COR-L47 (cell line): ENCODE measurements around the gene TES.

Experiments
- DNase-seq: peaks from one replicate; lab custom pipeline; 2025; lab: John Stamatoyannopoulos, UW

The TES gene

DNA sequence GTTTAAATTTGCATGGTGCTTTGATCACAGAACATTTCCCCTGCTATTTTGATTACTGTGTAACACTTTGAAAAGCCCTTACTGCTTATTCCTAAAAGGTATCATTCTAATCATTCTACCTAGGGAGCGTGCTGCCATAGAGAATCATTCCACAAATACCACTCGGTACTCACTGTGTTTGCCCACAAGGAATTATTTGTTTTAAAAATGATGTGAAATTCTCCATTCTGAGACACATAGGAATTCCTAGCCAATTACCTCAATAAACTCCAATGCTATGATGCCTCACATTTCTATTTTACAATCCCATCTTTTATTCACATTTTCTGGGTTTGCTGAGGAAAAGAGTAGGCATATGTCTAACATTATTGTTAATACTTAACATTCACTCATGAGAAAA lies 16.2 kb upstream of the TES start:
- DNase-seq, result no peak

DNA sequence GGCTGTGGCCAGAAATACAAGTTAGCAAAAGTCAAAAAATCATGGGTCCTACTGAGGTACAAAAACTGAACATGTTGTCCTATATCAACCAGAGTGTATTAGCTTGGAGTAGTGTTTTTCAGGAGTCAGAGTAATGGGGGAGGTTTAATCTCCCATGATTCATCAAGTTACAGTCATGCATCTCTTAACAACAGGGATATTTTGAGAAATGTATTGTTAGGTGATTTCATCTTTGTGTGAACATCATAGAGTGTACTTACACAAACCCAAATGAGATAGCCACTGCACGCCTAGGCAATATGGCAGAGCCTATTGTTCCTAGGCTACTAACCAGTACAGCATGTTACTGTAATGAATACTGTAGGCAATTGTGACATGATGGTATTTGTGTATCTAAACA lies 14.9 kb upstream of the TES start:
- DNase-seq, result no peak

DNA sequence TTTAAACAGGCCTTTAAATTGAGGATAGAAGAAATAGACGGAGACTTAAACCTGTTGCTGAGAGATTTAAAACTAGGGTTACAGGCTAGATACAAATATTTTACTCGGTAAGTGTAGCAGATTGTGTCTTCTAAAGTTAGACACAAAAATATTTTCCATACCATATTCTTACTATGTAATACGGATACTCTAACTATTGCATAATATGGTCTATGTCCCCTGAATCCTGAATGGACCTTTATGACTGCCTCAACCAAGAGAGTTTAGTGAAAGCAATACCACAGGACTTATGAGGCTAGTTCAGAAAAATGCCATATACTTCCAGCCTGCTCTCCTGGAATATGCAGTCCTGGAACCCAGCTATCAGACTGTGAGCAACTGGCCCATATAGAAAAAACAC lies 13.4 kb upstream of the TES start:
- DNase-seq, result no peak

DNA sequence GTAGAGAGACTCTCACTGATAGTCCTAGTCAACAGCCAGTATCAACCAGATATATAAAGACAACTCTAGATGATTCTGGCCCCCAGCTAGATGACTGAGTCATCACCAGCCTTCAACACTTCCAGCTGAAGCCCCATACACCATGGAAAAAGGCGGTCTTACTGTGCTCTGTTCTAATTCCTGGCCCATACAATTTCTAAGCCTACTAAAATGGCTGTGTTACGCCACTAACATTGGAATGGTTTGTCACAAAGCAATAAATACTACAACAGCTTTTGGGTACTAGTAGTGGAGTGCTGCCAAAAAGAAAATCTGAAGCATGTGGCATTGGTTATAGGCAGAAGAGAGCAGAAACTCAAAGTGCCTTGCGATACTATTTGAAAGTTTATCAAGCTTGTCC lies 13.0 kb upstream of the TES start:
- no peak for DNase-seq

DNA sequence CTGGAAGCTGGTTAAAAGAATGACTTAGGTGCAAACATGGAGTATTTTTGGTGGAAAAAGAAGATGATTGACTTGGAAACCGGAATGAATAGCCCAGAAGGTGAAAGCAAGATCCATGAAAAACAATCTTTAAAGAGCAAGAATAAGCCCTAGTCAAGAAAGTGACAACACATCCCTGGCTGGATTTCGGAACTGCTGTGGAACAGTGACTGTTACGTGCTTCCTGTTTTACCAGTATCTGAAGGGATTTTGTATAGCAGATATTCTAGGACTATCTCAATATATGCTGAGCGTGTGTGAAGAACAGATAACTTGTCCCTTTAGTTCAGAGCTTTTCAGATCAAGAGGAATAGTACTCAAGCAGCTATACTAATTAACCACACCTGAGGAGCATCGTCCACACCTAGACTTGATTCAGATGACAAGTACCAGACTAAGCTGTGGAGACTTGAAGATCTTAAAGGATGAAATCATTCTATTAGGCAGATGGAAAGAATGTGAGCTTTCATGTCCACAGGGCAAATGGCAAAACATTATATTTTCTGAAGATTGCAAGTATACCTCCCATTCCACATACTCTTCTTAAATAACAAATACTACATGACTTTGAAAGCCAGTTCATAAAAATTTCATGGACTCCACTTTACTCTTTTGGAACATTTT lies 11.5 kb upstream of the TES start:
- no peak for DNase-seq

DNA sequence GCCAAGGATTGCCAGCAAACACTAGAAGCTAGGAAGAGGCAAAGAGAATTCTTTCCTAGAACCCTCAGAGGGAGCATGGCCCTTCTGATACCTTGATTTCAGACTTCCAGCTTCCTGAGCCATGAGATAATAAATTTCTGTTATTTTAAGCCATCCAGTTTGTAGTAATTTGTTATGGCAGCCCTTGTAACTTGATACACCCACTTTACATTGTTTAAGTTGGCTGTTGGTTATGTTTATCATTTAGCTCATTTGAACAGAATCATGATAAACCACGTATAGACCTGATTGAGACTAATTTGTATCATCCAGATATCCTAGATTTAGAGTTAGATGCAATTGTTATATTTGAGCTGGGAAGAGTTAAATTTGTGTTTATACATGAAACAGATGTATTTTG lies 9.4 kb upstream of the TES start:
- DNase-seq, result no peak

DNA sequence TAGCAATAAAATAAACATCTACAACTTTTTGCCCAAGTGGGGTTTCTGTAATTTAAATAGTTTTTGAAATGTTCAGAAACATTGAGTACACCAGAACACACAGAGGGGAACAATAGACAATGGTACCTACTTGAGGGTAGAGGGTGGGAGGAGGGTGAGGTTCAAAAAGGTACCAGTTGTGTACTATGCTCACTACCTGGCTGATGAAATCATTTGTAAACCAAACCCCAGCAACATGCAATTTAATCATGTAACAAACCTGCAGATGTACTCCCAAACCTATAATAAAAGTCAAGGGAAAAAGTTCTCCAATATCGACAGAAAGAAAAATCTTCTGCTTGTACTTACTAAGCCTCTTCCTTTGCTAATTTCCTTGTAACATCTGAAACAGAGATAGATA lies 4.2 kb upstream of the TES start:
- no peak for DNase-seq

DNA sequence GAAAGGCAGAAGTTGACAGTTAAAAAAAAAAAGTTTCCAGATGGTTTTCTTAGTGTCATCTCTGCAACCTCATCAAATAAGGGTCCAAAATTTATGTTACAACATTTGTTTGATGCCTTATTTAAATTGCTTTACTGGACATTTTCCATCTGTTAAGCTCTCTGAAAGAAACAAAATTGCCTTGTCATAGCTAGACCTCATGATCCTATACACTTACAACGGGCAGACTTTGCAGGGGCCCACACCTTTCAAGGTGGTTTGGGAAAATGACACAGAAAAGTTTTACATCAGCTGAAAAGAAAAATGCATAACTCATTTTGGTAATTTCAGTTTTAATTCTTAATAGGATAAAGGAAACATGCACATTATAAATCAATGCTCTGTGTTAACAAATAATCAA lies 1.4 kb upstream of the TES start:
- DNase-seq, result no peak

DNA sequence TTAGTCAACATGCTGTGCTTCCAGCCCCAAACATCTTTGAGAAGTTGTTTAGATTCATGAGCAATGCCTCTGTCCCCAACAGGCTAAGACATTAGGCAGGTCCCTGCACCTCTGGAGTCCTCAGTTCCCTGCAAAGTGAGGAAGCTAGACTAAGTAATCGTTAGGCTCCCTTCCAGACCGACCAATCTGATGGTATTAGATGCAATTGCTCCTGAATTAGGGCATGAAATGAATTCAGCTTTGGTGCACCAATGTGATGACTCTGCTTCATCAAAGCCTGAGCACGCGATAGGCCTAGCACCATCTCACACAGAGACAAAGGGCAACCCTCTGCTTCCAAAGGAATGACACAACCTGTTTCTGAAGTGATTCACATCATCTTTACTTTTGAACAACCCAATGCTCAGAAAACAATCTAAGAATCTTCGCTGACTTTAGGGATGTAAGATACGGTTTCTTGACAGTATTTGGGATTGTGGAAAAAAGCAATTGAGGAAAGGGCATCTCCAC lies 723 bp upstream of the TES start:
- no peak for DNase-seq

DNA sequence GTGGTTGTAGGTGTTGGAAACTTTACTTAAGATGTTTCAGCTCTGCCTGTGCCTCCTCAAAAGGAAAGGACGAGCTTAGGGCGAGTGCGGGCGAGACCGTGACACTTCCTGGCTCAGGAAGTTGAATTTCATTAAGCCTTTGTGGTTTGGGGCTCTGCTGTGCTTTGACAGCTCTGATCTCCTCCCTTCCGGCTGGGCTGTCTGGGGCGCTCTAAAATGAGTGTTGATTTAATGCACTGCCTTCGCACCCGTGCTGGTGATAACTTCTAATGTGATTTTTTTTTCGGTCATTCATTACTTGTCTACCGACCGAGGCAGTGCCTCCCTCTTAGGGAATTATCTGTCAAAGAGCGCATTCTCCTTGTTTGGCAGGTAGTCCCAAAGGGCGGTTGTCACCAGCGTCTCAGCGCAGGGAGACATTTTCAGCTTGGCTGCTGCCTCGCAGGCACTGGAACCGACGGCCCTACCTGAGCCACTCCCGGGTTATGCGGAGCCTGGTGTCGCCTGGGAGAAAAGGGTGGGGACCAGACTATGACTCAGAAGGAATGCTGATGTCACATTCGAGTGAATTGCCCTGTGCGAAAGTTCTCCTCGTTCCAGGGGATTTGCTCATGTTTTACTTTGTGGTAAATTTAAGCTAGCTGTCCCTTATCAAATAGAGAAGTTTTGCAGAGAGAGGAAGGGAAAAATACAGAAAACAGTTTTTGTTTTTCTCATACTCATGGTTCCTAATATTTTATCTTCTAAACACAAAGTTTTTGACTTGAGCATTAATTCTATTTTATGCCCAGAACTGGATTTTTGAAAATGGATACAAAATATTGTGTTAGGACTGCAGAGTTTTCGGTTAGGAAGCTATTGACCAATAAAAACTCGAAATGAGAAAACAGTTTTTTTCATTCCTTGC lies 920 bp downstream of the TES start:
- DNase-seq, result peak; percentile 68

DNA sequence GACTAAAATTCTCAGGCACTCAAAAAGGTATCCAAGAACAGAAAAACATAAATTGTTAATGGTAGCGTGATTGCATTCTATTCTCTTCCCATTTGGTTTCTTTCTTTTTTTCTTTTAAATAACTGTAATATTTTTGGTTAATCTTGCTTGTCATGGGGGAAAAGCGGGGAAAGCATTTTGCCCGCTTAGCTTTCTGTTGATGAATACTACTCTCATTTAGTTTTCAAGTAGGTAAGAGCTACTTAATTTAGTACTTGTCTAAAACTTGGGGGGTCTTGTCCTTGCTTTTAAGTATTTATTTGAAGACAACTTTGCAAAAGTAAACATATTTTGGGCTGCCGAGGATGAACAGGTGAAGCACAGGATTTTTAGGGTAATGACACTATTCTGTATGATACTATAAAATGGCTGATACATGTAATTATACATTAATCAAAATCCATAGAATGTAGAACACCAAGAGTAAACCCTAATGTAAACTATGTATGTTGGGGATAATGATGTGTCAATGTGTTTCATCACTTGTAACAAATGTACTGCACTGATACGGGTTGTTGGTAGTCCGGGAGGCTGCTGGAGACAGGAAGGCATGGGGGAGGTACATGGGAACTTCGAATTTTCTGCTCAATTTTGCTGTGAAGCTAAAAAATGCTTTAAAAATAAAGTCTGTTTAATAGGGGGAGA lies 1.7 kb downstream of the TES start:
- DNase-seq, result no peak

DNA sequence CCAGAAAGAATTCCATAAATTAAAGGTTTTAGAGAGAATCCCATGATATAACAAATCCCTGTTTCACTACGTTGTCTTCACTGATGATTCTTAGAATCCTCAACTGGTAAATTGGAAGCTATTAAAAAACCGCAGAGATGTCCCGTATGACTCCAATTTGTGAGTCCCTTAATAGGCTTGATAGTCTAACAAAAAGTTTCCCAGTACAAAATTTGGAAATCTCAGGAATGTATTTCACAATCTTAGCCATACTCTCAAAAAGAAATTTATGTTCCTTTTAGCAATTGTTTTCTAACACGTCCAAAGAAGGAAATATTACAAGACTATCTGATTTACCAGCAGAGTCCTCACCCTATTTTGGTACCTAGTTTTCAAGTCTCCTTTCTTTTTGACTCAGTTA lies 2.5 kb downstream of the TES start:
- no peak for DNase-seq

DNA sequence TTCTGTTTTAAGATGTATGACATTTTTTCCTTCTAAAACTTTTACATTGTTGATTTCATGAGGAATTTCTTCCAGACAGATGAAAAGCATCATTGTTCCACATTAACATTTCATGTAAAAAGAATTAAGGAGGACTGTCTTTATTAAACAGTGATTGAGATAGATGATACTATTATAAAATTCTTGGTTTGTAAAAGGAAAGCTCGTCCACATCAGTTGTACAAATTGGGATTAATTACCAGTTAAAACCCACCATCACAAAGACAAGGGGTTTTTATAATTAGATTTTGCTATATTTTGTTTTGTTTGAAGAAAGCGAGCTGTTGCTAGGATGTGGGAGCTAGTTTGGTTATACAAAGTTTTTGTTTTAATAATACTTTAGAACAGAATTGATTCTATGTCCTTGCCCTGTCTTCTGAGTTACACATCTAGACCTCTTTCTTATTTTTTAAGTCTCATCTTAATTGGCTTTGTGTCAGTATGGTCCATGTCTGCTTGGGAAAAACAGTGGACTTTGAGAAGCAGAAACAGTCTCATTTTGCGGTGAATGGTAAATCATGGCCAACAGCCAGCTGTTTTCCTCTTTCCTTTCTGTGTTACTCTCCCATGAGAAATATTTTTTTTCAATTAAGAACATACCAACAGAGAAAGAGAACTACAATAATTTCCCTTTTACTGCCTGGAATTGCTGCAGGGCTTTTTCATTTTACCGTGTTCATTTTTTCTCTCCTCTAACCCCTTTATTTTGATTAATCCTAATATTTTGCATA lies 3.2 kb downstream of the TES start:
- no peak for DNase-seq

DNA sequence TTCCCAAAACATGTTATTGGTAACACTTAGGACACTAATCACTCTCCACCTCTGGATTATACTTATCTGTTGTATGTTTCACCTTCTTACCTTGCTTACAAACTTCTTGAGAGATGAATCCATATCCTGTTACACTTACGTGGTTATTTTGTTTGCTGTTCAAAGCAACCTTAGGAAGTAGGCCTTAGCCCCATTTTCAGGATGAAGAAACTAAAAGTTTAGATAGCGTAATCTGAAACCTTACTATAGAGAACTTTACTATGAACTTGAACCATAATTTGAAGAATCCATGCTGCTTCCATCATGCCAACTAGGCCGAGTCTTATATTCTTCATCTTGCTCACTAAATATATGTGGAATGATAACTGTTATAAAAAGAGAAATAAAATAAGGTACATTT lies 4.6 kb downstream of the TES start:
- no peak for DNase-seq

DNA sequence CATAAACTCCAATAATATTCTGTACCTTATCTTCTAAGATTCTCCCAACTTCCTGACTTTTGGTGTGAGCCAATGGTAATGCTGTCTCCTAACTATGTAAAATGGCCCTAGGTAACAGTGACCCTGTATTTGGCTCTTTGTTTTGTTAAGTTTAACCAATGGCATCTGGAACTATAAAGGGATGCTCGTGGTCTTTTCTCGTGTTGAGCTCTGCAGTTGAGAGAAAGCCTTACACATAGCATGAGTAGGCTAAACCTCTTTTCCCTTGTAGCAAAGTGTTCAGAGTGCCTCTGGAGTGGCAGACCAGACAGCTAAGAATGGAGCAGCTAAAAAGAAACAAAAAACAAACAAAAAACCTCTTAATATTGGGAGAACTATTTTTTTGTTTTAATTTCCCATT lies 5.2 kb downstream of the TES start:
- no peak for DNase-seq

DNA sequence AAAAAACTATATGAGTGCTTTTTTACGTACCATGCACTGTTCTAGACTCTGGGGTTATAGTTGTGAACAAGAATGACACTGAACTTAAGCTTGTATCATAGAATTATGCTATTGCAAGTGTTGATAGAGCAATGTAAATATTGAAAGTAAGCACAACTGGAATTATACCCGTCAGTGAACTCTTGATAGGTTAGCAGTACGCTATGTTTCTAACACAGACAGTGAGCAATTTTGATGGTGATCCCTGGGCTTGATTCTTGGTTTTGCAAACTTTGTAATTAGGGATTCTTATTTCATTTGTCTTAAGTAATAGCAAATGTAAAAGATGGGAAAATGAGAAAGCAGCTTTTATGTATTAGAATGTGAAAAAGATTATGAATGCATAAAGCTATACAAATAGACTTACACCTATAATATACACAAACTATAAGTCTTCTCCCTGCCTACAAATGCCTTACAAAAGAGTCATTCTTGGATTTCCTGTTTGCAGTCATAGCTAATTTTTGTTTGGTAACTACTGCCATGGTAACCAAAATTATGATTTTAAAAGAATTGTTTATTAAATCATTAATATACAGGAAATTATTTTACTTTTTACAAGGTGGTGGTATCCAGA lies 6.7 kb downstream of the TES start:
- no peak for DNase-seq

DNA sequence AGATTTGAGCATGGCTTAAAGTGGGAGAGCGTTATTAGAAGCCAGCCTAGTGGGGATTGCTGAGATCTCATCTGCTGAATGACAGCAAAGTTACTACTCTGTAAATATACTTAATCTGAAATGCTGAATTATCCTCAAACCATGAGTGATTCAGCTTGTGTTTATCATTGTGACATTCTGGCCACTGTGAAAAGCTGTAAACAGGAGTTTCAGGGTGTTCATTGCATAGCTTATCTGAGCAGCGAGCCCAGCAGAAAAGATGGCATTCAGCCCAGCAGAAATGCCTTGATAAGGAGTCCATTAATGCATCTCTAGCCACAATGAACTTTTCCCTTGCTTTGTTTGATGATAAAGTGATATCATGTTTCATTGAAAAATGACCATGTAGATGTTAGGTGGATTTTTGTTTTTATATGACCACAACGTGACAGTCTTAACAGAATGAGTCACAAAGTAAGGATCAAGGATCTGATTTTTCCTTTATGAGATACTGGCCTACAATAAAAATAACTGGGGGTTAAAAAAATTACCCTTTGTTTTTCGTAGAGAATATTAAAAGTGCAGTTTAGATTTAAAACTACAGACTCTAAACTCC lies 7.8 kb downstream of the TES start:
- DNase-seq, result no peak

DNA sequence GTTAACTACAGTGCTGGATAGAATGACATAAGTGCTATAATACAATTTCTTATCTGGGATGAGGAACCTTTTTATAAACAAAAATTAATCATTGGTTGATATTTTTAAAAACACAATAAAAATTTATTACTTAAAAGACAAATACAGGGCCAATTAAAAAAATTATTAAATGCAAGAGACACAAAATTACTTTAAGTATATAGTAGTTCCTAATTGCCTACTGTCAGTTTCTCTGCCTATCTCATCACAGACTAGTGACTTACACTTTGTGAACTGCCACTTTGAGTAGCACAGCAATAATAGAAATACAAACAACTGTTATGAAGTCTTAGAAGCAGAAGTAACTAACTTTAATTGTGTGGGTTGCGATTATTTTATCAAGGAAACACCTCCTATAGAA lies 8.4 kb downstream of the TES start:
- no peak for DNase-seq

DNA sequence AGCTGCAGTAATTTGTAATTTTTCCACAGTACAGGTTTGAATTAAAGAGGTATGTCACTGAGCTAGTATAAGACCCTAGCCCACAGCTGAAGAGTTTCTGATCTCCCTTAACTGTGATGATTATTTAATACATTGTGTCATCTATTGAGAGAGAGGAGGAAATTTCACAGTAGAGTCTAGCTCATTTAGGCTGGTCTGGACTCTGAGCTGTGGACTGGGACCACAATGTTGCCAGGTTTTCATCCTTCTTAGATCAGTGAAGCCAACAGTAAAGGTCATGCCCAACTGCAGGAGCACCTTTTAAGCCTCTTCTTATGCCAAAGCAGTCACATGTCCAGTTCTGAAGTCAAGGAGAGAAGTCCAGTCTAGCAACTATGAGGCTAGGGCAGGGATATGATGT lies 8.9 kb downstream of the TES start:
- DNase-seq, result no peak

DNA sequence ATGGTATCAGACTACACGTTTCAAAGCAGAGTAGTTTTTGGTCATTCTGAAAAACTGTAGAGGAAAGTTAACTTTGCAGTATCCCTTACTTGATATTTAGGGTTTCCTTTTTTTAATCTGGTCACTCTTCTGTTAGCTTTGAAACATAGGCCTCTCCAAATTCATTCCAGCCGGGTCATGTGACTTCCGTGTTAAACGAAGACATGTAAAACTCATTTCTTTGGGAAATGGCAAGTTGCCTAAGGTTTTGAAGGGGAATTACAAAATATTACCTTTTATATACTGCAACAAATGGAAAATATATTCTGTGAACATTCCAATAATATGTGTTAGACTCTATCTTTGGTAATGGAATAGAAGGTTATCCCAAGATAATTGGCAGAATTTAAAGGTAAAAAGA lies 9.5 kb downstream of the TES start:
- DNase-seq, result no peak

DNA sequence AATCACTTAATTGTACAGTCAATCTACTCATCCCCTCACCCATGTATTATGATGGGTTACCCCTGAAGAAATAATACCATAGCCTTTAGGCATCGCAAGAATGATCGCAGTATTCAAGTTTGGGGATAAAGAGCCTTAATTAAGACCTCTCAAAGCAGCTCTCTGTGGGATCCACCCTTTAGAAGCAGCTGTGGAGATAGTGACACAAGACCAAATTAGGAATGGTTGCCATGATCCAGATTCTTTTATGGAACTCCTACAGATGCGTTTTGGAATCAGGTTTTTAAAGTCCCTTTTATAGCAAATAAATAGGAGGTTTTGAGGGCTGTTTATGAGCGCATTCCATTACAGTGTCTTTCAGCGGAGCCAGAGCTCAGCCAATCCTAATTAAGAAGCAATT lies 12.2 kb downstream of the TES start:
- DNase-seq, result no peak
